CD4-positive, alpha-beta T cell treated with Interleukin-12 subunit alpha and Interleukin-12 subunit beta, for 1 hour (primary cell): ENCODE measurements around the gene GIT2.
"Not testable (repeated sequence)": the region's sequence is repeated elsewhere in the genome, so short reads cannot be mapped to it uniquely, and the experiment has no call there.

Experiments
- DNase-seq: peaks from one replicate; pipeline ENCODE4 v3.0.0-alpha.2; 2020

The GIT2 gene

DNA sequence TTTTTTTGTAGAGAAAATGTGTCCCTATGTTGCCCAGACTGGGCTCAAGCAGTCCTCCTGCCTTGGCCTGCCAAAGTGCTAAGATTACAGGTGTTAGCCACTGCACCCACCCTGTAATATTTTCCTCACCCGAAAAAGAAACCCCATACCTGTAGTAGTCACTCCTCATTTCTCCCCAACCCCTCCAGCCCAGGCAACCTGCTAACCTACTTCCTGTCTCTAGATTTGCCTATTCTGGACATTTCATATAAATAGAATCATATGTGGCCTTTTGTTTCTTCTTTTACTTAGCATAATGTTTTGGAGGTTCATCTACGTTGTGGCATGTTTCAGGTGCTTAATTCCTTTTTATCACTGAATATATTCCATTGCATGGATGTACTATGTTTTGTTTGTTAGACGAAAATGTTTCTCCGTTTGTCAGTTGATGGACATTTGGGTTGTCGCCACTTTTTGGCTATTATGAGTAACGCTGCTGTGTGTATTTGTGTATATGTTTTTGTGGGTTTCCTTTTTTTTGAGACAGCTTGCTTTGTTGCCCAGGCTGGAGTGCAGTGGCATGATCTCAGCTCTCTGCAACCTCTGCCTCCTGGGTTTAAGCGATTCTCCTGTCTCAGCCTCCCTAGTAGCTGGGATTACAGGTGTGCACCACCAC, 9.3 kb upstream of the GIT2 start:
- DNase-seq, result peak; percentile 36

GRCh38 chr12:110004598-110004997, 8.4 kb upstream of the GIT2 start:
- DNase-seq, result no peak

- no peak for DNase-seq
Measured at GRCh38 chr12:110002676-110003515, 6.7 kb upstream of the GIT2 start.

GRCh38 chr12:110001596-110001995, 5.4 kb upstream of the GIT2 start:
- no peak for DNase-seq

- no peak for DNase-seq
Measured at GRCh38 chr12:109999983-110000505, 3.9 kb upstream of the GIT2 start.

- no peak for DNase-seq
Measured at GRCh38 chr12:109999649-109999971, 3.4 kb upstream of the GIT2 start.

DNA sequence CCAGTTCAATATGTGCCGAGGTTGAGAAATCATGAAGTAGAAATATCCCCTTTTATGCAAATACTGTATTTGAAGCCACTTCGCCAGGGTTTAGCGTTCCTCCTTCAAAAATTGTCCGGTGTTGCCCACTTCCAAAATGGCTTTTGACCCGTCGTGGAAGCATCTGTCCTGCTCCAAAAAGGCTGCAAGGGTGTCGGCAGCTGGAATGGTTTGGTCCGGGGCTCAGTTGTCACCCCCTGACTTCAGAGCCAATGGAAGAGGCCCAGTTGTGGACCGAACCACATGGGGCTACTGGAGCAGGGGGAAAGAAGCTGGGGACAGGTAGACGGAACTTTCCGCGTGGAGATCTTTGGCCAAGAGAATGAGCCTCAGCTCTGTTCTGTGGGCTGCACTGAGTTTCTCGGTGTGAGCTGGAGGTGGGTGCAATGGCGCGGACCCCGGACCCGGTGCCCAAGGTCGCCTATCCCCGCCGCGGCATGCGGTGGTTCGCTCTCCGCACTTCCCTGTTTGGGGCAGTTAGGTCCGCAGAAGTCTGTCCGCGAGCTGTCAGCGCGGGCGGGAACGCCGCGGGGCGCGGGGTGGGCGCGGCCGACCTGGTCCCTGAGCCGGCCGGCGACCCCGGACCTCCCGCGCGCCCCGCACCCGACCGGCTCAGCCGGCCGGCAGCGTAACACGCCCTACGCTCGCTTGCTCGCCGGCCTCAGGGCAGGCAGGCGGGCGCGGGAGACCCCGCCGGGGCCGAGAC, 2.9 kb upstream of the GIT2 start, which contains the start of gene ANKRD13A:
TSS of gene ANKRD13A (plus strand) at position 527 of the 745 bp plus-strand sequence. CDS start 259 bp downstream, outside the sequence.
- DNase-seq, result peak; percentile 95

DNA sequence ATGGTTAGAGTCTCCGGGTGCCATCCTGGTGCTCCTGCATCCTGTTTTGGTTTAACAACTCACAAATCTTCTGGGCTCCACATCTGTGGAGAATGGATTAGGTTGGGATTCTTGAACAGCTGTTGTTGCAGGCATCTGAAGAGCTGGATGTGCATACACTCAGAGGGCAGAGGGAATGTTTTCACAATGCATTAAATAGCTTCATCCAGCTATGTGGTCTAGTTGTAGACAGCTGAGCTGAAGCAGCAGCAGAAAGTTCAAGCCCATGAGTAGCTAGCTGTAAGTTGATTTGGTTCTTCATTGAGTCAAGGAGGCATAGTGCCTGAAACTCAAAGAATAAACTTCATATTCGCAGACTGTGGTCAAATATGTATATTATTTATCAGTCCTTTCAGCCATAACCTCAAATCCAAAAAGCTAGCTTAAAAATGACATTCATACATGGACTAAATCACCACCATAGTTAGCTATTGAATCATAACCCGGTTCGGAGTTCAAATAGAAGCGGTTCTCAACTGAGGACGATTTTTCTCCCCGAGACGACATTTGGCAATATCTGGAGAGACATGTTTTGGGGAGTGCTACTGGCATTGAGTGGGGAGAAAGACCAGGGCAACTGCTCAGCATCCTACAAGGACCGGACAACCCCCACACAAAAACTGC, 2.2 kb upstream of the GIT2 start:
- DNase-seq, result no peak

DNA sequence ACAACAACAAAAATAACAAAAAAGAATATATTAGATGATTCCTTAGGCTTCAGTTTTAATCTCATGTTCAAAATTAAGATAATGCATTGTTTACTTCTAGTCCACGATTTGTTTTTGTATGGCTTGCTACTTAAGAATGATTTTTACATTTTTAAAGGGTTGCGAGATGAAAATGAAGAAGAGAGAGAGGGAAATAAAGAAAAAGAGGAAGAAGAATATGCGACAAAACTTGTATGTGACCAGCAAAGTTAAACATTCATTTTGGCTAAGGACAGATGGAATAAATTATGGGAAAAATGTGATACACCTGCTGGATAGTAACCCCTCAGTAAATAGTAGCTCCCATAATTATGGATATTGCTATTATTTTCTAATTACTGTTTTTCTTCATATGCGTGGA, 1.2 kb upstream of the GIT2 start:
- DNase-seq, result no peak

DNA sequence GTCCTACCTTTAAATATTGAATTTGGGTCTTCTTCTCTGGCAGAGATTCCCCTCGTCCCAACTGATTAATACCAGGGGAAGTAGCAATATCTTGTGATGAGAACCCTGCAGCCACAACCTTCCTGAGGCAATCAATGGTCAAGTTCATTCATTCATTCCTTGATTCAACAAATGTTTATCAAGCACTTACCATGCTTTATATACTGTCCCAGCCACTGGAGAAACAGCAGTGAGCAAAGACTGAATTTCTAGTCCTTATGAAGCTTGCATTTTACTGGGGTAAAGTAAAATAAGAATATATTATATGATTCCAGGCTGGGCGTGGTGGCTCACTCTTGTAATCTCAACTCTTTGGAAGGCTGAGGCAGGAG, 300 bp upstream of the GIT2 start:
- DNase-seq, result no peak

GRCh38 chr12:109995361-109995685, 845 bp downstream of the GIT2 start:
- DNase-seq, result no peak

- peak; percentile 43 for DNase-seq
Measured at GRCh38 chr12:109994401-109995175, 1.6 kb downstream of the GIT2 start.

DNA sequence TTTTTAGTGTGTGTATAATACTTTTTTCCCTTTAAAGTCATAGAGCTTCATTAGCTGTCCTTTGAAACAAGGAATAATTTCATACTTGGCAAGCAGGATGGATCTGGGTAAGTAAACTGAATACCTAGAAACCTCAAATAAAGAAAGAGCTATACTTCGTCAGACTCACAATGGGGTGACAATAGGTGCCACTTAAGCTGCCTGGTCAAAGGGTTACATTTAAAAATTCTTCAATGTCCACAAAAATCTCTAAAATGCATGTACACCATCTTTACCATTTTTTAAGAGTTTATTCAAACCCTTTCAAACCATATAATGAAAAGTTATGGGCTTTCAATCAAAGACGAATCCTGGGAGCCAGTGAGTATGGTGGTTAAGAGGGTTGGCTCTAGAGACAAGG, 3.1 kb downstream of the GIT2 start:
- no peak for DNase-seq

DNA sequence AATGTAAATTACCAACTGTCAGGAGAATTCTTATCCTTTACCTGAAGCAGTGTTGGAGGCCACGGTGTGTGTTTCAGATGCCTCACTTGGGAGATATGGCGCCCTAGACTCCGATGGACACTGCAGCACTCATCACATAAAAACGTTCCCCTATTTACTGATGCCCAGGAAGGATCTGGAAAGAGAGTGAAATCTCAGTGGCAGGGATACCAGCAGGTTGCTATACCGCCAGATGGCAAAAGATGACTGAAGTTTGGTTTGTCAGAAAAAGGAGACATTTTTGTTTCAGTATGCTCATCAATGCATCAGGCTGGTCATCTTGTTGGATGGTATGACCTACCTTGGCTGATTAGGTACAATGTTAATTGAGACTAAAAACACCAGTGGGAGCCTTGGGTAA, 4.6 kb downstream of the GIT2 start:
- no peak for DNase-seq

DNA sequence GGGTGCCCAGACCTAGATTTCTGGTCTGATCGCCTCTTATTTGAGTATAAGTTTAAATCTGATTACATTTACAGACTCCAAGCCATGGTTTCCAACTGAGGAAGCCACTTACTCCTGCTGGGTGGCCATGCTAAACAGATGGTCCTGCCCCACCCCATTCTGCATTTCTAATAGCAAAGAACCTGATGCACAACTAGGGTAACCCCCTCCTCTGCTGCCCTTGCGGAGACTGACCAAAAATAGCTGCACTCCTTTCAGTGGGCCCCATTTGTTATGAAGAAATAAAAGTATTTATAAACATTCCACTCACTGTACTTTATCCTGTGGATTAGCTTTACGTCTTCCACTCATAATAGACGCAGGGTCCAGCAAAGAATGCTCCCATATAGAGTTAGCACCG, 6.8 kb downstream of the GIT2 start:
- DNase-seq, result no peak

GRCh38 chr12:109988903-109989302, 7.3 kb downstream of the GIT2 start:
- DNase-seq, result no peak

GRCh38 chr12:109988274-109988673, 7.9 kb downstream of the GIT2 start:
- DNase-seq, result no peak

- DNase-seq, result no peak
Measured at GRCh38 chr12:109987615-109988014, 8.6 kb downstream of the GIT2 start.

DNA sequence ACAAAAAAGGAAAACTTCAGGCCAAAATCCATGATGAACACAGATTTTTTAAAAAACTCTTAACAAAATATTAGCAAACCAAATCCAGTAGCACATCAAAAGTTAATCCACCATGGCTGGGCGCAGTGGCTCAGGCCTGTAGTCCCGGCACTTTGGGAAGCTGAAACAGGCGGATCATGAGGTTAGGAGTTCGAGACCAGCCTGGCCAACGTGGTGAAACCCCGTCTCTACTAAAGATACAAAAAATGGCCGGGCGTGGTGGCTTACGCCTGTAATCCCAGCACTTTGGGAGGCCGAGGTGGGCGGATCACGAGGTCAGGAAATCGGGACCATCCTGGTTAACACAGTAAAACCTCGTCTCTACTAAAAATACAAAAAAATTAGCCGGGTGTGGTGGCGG, 9.9 kb downstream of the GIT2 start:
- DNase-seq, result not testable (repeated sequence)

DNA sequence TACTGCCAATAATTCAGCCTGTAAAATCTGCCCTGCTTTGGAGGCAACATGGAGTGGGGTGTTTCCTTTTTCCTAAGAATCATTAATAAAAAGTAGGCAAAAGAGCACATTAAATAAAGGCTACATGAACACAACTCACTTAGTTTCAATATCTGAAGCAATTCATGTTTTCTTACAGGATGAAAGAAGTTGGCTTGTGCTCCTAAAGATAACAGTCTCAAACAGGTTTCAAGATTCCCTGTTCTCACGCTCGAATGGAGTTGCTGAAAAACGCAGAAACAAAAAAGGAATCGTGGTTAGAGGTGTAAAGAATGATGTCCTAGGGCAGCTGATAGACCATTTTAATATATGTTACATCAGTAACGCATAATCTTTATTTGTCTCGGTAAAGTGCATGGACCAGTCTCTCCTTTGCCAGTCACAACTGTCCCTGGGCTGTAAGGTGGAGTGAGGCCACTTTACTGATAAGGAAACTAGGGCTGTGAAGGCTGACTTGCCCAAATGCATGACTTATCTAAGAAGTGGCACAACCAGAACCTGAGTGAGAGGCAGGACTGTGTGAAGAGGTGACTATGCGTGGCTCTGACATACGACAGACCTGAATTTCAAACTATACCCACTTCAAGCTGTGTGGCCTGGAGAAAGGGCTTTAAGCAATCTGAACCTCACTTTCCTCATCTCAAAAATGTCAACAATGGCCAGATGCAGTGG, 12.6 kb downstream of the GIT2 start:
- no peak for DNase-seq

GRCh38 chr12:109982210-109982609, 14.0 kb downstream of the GIT2 start:
- DNase-seq, result no peak

GRCh38 chr12:109981311-109981710, 14.9 kb downstream of the GIT2 start:
- DNase-seq, result peak; percentile 57
